CD4-positive, CD25-positive, alpha-beta regulatory T cell (primary cell): ENCODE measurements around the gene ELMO1. TPM values are rescaled to one million over a fixed set of nuclear protein-coding genes. Genes with fewer than 3 reads are reported as not detected.

Experiments used
- ATAC-seq, 2 donors: fragments of 150-1000 bp; cut with Tn5 transposase; one replicate each; pipeline ENCODE4 v1.10.0; 2021; ENCODE audit warnings: low read depth in 2 of 2, moderate number of reproducible peaks in 2 of 2, moderate library complexity in 1 of 2
- DNase-seq, 3 donors: peaks; one replicate each; pipeline versions ENCODE4 v3.0.0 to v3.0.0-alpha.2; 2012 to 2022; ENCODE audit warnings: mixed read lengths in 1 of 3
- H3K27ac ChIP-seq: one replicate; pipeline ENCODE4 v1.7.0; 2013; ENCODE audit warnings: mild to moderate bottlenecking, low read length; ENCODE audit not compliant: insufficient read depth, poor library complexity, severe bottlenecking
- H3K27me3 ChIP-seq: one replicate; pipeline ENCODE4 v1.7.0; 2013; ENCODE audit warnings: low read length; ENCODE audit not compliant: control insufficient read depth, insufficient read depth
- H3K36me3 ChIP-seq: one replicate; pipeline ENCODE4 v1.7.0; 2013; ENCODE audit warnings: mild to moderate bottlenecking, low read length, moderate library complexity; ENCODE audit not compliant: control insufficient read depth, insufficient read depth
- H3K4me1 ChIP-seq: 2 replicates; pipeline ENCODE4 v1.7.0; 2013; ENCODE audit warnings: mild to moderate bottlenecking, low read length; ENCODE audit not compliant: insufficient read depth, control insufficient read depth, poor library complexity, severe bottlenecking
- H3K4me3 ChIP-seq: one replicate; pipeline ENCODE4 v1.7.0; 2013; ENCODE audit warnings: low read depth, mild to moderate bottlenecking, low read length, moderate library complexity
- H3K9me3 ChIP-seq, 2 experiments: 1 replicate in 1 of 2; 2 replicates in 1 of 2; pipeline ENCODE4 v1.7.0; 2013; ENCODE audit warnings: low read length in 2 of 2, mild to moderate bottlenecking in 1 of 2, moderate library complexity in 1 of 2; ENCODE audit not compliant: control insufficient read depth in 2 of 2
- H3K27ac Mint-ChIP-seq, 3 donors: one replicate each; pipeline ENCODE4 v1.8.0; 2020 to 2022; ENCODE audit warnings: mild to moderate bottlenecking in 3 of 3, mixed read lengths in 3 of 3, moderate library complexity in 2 of 3
- H3K27me3 Mint-ChIP-seq: one replicate; pipeline ENCODE4 v1.8.0; 2022; ENCODE audit warnings: mild to moderate bottlenecking, mixed read lengths
- H3K36me3 Mint-ChIP-seq: one replicate; pipeline ENCODE4 v1.8.0; 2020; ENCODE audit warnings: mixed read lengths
- H3K4me1 Mint-ChIP-seq, 4 donors: one replicate each; pipeline ENCODE4 v1.8.0; 2020 to 2022; ENCODE audit warnings: mixed read lengths in 4 of 4, mild to moderate bottlenecking in 1 of 4
- H3K4me3 Mint-ChIP-seq, 4 donors: one replicate each; pipeline ENCODE4 v1.8.0; 2020 to 2022; ENCODE audit warnings: mild to moderate bottlenecking in 4 of 4, mixed read lengths in 4 of 4, moderate library complexity in 3 of 4
- H3K9me3 Mint-ChIP-seq, 7 donors: one replicate each; pipeline ENCODE4 v1.8.0; 2020 to 2022; ENCODE audit warnings: mixed read lengths in 7 of 7, mild to moderate bottlenecking in 3 of 7, moderate library complexity in 2 of 7
- polyA plus RNA-seq, 4 donors: library from polyadenylated mRNA; unstranded; fragments of 300-500 nt; fragmentation: Illumina TruSeq; gene quantifications; one replicate each; pipeline ENCODE4 v1.2.3, GENCODE V29; 2021
- total RNA-seq: library from RNA; stranded (reverse); gene quantifications from one replicate; pipeline ENCODE4 v1.2.3, GENCODE V29; 2022

Gene ELMO1
- total and polyA plus RNA-seq, 5 donors from 2014 or later, result 39.5 to 162 (median 53.5) TPM

DNA sequence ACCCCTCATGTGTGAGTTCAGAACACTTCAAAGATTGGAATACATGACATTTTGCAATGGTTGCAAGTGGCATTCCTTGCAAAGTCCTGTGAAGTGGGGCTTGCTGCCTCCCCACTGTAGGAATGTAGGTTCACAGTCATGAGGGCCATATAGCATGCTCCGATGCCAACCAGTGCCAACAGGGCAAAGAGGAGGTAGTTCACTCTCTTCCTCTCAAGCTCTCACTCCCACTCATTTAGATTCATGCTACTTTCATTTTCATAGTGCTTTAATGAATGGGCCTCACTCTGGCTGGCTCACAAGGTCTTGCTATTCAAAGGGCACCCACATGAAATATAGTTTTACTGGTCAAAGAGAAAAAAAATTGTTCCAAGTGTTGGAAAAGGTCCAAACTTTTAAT lies 554.5 kb downstream of the ELMO1 start:
- Mint-ChIP-seq H3K4me1 (peaks cover 0 to 22% (median 10%) of the 10 kb centered on the region in 4 donors), H3K4me3 (no peak overlapping the region), H3K36me3 (peaks cover 50% of the 10 kb centered on the region), H3K9me3 (peaks cover 0 to 1% (median 0%) of the 10 kb centered on the region in 7 donors), H3K27ac (peak overlapping the region in 1 of 3 donors; percentile 30), H3K27me3 (no peaks in the 10 kb centered on the region)
- H3K4me3 ChIP-seq, result no peak overlapping the region
- peaks cover 49% of the 10 kb centered on the region for H3K36me3 ChIP-seq
- H3K27me3 ChIP-seq, result no peaks in the 10 kb centered on the region
- no peak overlapping the region for H3K27ac ChIP-seq
- H3K9me3 ChIP-seq, result no peaks in the 10 kb centered on the region
- DNase-seq (peak in 1 of 3 donors; percentile 51), ATAC-seq (no peak)
- no peaks in the 10 kb centered on the region for H3K4me1 ChIP-seq

DNA sequence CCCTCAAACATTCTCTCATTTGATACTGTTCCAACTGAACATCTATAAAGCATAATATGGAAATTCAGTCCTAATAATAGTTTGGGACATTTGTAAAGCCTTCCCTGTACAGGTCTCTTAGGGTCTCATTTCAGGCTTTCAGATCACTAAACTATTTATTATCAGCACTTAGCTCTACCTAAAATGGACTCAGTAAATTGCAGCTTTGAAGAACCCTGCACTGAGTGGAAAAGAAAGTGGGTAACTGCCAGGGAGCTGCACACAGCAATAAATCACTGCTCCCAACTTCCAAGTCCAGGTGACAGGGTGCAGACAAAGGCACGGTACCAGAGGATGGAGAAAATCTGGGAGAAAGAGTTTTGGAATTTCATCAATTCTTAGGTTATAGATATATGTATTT lies 559.5 kb downstream of the ELMO1 start:
- H3K36me3 Mint-ChIP-seq, result peaks cover 74% of the 10 kb centered on the region
- Histone ChIP-seq H3K9me3 (no peaks in the 10 kb centered on the region), H3K27me3 (no peaks in the 10 kb centered on the region), H3K4me3 (no peak overlapping the region), H3K27ac (no peak overlapping the region), H3K4me1 (no peaks in the 10 kb centered on the region), H3K36me3 (peaks cover 67% of the 10 kb centered on the region)
- ATAC-seq, result no peak
- H3K27me3 Mint-ChIP-seq, result no peaks in the 10 kb centered on the region
- no peak overlapping the region for H3K4me3 Mint-ChIP-seq
- DNase-seq, result no peak
- peaks cover 0 to 13% (median 10%) of the 10 kb centered on the region in 4 donors for H3K4me1 Mint-ChIP-seq
- peaks cover 0 to 1% (median 0%) of the 10 kb centered on the region in 7 donors for H3K9me3 Mint-ChIP-seq
- peak overlapping the region in 2 of 3 donors; percentile 38 to 64 for H3K27ac Mint-ChIP-seq

DNA sequence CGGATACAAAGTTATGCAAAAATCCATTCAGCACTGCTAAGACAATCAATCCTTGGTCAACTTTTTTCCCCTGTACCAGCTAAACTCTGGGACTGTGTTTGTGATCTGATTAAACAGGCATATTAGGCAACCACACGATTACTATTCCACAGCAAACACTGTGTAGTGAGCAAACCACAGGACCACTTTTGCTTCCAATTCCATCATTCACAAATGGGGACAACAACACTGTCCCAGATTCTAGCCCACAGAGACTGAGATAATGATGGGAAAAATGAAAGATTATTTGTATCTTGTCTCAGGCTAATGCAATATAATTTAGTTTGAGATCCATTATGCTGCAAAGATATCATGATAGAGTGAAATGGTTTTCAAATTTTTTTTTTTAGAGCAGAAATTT lies 560.7 kb downstream of the ELMO1 start:
- Histone ChIP-seq H3K4me1 (no peaks in the 10 kb centered on the region), H3K4me3 (no peak overlapping the region), H3K27ac (no peak overlapping the region), H3K9me3 (no peaks in the 10 kb centered on the region), H3K36me3 (peaks cover 65% of the 10 kb centered on the region), H3K27me3 (no peaks in the 10 kb centered on the region)
- H3K9me3 Mint-ChIP-seq, result peaks cover 0 to 1% (median 0%) of the 10 kb centered on the region in 7 donors
- ATAC-seq (no peak), DNase-seq (no peak)
- no peak overlapping the region for H3K4me3 Mint-ChIP-seq
- H3K27ac Mint-ChIP-seq, result peak overlapping the region in 1 of 3 donors; percentile 21
- peaks cover 72% of the 10 kb centered on the region for H3K36me3 Mint-ChIP-seq
- H3K27me3 Mint-ChIP-seq, result no peaks in the 10 kb centered on the region
- H3K4me1 Mint-ChIP-seq, result peaks cover 0 to 9% (median 8%) of the 10 kb centered on the region in 4 donors

DNA sequence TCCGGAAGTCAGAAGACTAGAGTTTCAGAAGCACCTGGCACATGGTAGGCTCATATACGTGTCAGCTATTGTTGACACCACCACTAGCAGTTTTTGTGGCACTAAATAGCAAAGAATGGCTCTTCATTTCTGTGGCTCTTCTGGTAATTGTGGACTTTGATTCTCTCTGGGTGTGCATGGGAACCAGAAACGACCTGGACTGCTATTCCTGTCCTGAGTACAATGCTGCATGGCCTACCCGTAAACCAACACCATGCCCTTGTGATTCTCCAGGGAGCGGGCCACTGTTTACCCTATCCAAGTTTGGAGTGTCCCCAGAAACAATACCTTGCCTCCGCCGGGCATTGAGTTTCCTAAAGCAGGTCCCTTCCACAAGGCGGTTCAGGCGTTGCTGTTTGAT lies 561.4 kb downstream of the ELMO1 start:
- Mint-ChIP-seq H3K36me3 (peaks cover 72% of the 10 kb centered on the region), H3K27me3 (no peaks in the 10 kb centered on the region), H3K9me3 (peaks cover 0 to 1% (median 0%) of the 10 kb centered on the region in 7 donors), H3K27ac (no peak overlapping the region), H3K4me3 (no peak overlapping the region), H3K4me1 (peaks cover 0 to 9% (median 8%) of the 10 kb centered on the region in 4 donors)
- H3K36me3 ChIP-seq, result peaks cover 64% of the 10 kb centered on the region
- H3K27ac ChIP-seq, result no peak overlapping the region
- H3K27me3 ChIP-seq, result no peaks in the 10 kb centered on the region
- DNase-seq, result no peak
- H3K4me3 ChIP-seq, result no peak overlapping the region
- no peak for ATAC-seq
- no peaks in the 10 kb centered on the region for H3K4me1 ChIP-seq
- H3K9me3 ChIP-seq, result no peaks in the 10 kb centered on the region

DNA sequence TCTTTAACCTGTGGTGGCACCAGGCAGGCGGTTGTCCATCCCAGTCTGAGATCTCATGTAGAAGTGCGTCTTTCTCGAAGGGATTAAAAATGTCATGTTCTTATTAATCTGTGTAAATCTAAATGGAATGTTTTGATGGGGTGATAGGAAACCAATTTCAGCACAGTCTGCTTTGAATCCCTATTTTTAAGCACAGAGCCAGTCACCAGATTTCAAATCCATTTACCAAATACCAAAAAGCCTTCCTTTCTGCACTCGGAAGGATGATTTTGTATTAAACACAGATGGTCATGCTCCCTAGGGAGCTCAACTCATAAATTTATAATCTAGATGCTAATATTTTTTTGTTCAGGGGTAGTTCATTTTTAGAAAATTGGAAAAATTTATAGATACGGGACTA lies 563.8 kb downstream of the ELMO1 start:
- Histone ChIP-seq H3K27me3 (no peaks in the 10 kb centered on the region), H3K27ac (no peak overlapping the region), H3K4me1 (no peaks in the 10 kb centered on the region), H3K9me3 (no peaks in the 10 kb centered on the region), H3K36me3 (peaks cover 64% of the 10 kb centered on the region), H3K4me3 (no peak overlapping the region)
- Mint-ChIP-seq H3K9me3 (peaks cover 0 to 1% (median 0%) of the 10 kb centered on the region in 7 donors), H3K27ac (peak overlapping the region in 1 of 3 donors; percentile 28), H3K27me3 (no peaks in the 10 kb centered on the region), H3K4me1 (peaks cover 0 to 7% (median 4%) of the 10 kb centered on the region in 4 donors), H3K4me3 (no peak overlapping the region), H3K36me3 (peaks cover 72% of the 10 kb centered on the region)
- ATAC-seq, result no peak
- DNase-seq, result no peak

DNA sequence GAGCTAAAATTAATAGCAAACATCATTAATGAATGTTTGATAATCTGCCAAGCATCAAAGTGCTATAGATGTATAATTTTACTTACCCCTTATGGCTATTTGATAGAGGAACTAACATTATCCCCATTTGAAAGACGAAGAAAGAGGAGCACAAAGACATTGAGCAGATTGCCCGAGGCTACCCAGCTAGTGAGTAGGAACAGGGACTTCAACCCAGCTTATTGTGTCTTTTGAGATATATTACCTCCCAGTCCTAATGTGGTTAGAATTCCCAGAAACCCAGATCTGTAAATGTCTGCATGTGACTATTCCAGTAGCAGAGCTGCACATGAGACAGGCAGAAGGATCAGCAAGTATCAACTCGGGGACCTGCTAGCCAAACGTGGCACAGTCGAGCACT lies 564.3 kb downstream of the ELMO1 start:
- H3K27ac ChIP-seq, result no peak overlapping the region
- H3K36me3 ChIP-seq, result peaks cover 62% of the 10 kb centered on the region
- DNase-seq (no peak), ATAC-seq (no peak)
- H3K9me3 Mint-ChIP-seq, result peaks cover 0 to 1% (median 0%) of the 10 kb centered on the region in 7 donors
- H3K4me1 Mint-ChIP-seq, result peaks cover 0 to 7% (median 5%) of the 10 kb centered on the region in 4 donors
- H3K4me3 Mint-ChIP-seq, result no peak overlapping the region
- H3K4me3 ChIP-seq, result no peak overlapping the region
- no peaks in the 10 kb centered on the region for H3K27me3 ChIP-seq
- no peaks in the 10 kb centered on the region for H3K27me3 Mint-ChIP-seq
- H3K27ac Mint-ChIP-seq, result peak overlapping the region in 1 of 3 donors; percentile 28
- H3K36me3 Mint-ChIP-seq, result peaks cover 74% of the 10 kb centered on the region
- no peaks in the 10 kb centered on the region for H3K4me1 ChIP-seq
- no peaks in the 10 kb centered on the region for H3K9me3 ChIP-seq

DNA sequence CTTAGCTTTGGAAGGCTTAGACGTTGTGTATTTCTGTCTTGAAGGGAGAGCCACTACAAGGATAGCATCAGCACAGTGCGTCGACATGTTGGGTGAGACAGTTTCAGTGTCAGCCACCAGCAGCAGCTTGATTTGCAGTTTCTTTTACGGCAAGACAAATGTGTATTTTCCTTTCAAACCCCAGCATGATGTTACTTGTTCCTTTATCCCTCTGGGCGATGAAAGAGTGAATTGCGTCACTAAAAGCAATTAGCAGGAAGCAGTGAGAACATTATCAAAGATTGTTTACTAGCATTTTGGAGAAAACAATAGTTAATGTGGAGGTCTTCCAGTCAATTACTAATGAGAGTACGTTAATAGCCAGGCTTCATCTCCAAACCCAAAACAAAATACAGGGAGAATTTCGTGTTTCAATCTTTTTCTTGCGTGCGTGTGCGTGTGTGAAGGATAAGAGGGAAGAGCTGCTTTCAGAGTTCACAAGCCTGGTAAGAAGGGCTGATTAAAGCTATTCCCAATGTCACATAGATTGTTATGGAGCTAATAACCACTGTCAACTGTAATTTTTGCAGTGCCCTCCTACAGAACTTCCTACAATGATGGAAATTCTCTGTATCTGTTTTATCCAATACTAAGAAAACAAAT lies 567.3 kb downstream of the ELMO1 start:
- Mint-ChIP-seq H3K4me3 (no peak overlapping the region), H3K27ac (no peak overlapping the region), H3K36me3 (peaks cover 71% of the 10 kb centered on the region), H3K4me1 (peaks cover 0 to 2% (median 0%) of the 10 kb centered on the region in 4 donors), H3K27me3 (no peaks in the 10 kb centered on the region), H3K9me3 (peaks cover 0 to 1% (median 0%) of the 10 kb centered on the region in 7 donors)
- Histone ChIP-seq H3K4me3 (no peak overlapping the region), H3K27ac (no peak overlapping the region), H3K36me3 (peaks cover 72% of the 10 kb centered on the region), H3K4me1 (no peaks in the 10 kb centered on the region), H3K27me3 (no peaks in the 10 kb centered on the region), H3K9me3 (no peaks in the 10 kb centered on the region)
- DNase-seq (no peak), ATAC-seq (no peak)

DNA sequence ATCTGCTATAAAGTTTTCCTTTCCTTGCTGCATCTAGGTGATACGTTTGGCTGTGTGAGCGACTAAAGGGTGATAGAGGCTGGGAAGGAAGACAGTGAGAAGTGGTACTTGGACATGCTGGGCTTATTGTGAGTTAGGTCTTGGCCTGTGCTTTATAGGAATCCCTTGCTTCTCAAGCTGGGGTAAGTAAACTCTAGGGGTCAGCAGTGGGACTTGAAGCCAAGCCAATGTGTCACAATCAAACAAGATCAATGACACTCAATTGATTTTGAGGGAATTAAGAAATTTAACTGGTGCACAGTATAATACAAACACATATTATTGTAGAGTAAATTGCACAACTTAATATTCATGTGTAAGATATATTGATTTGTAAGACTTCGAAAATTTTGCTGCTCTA lies 568.6 kb downstream of the ELMO1 start:
- Mint-ChIP-seq H3K4me3 (no peak overlapping the region), H3K27me3 (no peaks in the 10 kb centered on the region), H3K27ac (no peak overlapping the region), H3K4me1 (peaks cover 0 to 2% (median 0%) of the 10 kb centered on the region in 4 donors), H3K9me3 (peaks cover 0 to 1% (median 0%) of the 10 kb centered on the region in 7 donors), H3K36me3 (peaks cover 73% of the 10 kb centered on the region)
- Histone ChIP-seq H3K27ac (no peak overlapping the region), H3K27me3 (no peaks in the 10 kb centered on the region), H3K4me1 (no peaks in the 10 kb centered on the region), H3K9me3 (no peaks in the 10 kb centered on the region), H3K36me3 (peaks cover 74% of the 10 kb centered on the region), H3K4me3 (no peak overlapping the region)
- ATAC-seq (no peak), DNase-seq (no peak)
